ENCODE data around the gene WDR90.

The WDR90 gene

GRCh38 chr16:693364-693763 is 44.2 kb downstream of the WDR90 start:
- no peak for DNase-seq

- DNase-seq: no peak
Measured at GRCh38 chr16:693766-694165, 44.6 kb downstream of the WDR90 start.

- DNase-seq: no peak
Measured at GRCh38 chr16:694187-694862, 45.2 kb downstream of the WDR90 start.

- DNase-seq: no peak
Measured at GRCh38 chr16:694863-695354, 45.7 kb downstream of the WDR90 start.

GRCh38 chr16:695355-696089 is 46.4 kb downstream of the WDR90 start:
- no peak for DNase-seq

- no peak for DNase-seq
Measured at GRCh38 chr16:698911-699671, 49.9 kb downstream of the WDR90 start.

- no peak for DNase-seq
Measured at GRCh38 chr16:700684-701584, 51.8 kb downstream of the WDR90 start.

- no peak for DNase-seq
Measured at GRCh38 chr16:702341-702740, 53.2 kb downstream of the WDR90 start.

- DNase-seq: no peak
Measured at GRCh38 chr16:703406-703805, 54.2 kb downstream of the WDR90 start.

- DNase-seq: no peak
Measured at GRCh38 chr16:704047-704446, 54.9 kb downstream of the WDR90 start.

GRCh38 chr16:704552-705380 is 55.6 kb downstream of the WDR90 start:
- no peak for DNase-seq

- DNase-seq: peak; percentile 89
Measured at GRCh38 chr16:705431-706188, 56.4 kb downstream of the WDR90 start, which contains the start of gene FBXL16. TSS of gene FBXL16 (minus strand) at chr16:705801. CDS start at chr16:697405, 8,396 bp downstream.

- no peak for DNase-seq
Measured at GRCh38 chr16:706189-707061, 57.3 kb downstream of the WDR90 start.

- DNase-seq: no peak
Measured at GRCh38 chr16:707062-707538, 57.9 kb downstream of the WDR90 start.

- DNase-seq: no peak
Measured at GRCh38 chr16:708019-708418, 58.9 kb downstream of the WDR90 start.

- DNase-seq: no peak
Measured at GRCh38 chr16:708959-709358, 59.8 kb downstream of the WDR90 start.

GRCh38 chr16:709566-710499 is 60.7 kb downstream of the WDR90 start:
- no peak for DNase-seq

- DNase-seq: no peak
Measured at GRCh38 chr16:710500-711075, 61.4 kb downstream of the WDR90 start.
